HG02798 (cell line): ENCODE measurements around the gene TMEM63C.
A peak's percentile ranks its signal among the peaks of the same experiment; 100 is the strongest.
"Not testable (repeated sequence)": the region's sequence is repeated elsewhere in the genome, so short reads cannot be mapped to it uniquely, and the experiment has no call there.

Experiments used
- ATAC-seq: cut with Tn5 transposase; IDR thresholded peaks from one replicate; pipeline ENCODE4 v1.9.1; 2021; ENCODE audit warnings: mild to moderate bottlenecking; ENCODE audit not compliant: unreplicated experiment, poor library complexity

The TMEM63C gene

DNA sequence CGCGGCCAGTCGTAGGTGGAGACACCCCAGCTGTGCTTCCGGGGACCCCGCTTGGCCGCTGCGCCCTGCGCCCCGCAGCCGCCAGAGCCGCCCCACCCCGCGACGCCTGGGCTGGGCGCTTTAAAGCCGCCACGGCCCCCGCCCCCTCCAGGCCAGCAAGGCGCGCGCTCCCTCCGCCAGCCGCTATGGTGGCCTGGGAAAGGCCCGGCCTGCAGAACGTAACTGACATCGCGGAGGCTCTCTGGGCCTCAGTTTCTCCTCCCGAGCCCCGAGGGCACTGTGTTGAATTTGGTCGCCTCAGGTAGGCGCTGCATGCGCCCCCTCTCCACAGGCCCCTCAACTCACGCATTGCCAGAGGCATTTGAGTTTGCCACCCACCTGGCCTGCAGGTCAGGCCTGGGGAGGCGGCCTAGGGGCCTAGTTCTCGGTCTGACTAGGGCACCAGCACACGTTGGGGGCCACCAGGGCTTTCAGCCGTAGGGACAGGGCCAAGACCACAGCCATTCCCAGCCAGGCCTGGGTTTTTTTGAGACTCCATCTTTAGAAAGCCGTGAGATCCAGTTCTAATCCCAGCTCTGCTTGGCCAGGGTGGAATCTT lies 89.6 kb downstream of the TMEM63C start, which contains the start of gene NGB:
TSS of gene NGB (minus strand) at position 94 of the 598 bp plus-strand sequence. CDS start 269 bp downstream, outside the sequence.
- ATAC-seq = no peak

DNA sequence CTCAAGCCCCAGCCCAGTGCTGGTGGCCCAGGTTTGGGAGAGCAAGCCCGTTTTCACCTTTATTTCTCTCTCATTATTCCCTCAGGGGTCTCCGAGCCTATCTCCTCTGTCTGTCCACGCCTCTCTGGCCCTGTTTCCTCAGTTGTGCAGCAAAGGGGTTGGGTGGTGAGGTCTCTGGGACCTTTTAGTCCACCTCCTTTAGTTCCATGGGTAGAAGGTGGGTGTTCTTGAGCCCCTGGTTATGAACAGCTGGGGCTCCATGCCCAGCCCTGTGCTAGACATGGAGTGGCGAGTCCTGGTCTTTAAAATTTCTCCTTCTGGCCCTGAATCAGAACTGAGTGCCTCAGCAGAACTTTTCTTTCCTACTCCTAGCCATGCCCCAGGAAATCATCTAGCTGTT lies 90.7 kb downstream of the TMEM63C start:
- no peak for ATAC-seq

DNA sequence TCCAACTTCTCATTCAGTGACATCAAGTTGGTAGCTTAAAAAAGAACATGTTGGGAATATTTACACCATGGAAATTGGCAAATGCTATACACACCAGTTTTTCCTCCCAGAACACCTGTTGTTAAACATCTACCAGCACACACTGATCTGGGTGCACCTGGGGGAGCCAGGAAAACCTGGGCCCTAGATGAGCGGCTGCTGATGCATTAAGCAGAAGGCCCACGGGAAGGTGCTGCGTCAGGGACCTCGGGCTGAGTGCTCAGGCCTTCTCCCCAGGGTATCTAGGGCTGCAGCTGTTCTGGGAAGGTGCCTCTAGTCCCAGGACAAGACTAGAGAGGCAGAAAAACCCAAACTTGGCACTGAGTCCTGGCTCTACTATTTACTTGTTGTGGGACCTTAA lies 92.2 kb downstream of the TMEM63C start:
- no peak for ATAC-seq

DNA sequence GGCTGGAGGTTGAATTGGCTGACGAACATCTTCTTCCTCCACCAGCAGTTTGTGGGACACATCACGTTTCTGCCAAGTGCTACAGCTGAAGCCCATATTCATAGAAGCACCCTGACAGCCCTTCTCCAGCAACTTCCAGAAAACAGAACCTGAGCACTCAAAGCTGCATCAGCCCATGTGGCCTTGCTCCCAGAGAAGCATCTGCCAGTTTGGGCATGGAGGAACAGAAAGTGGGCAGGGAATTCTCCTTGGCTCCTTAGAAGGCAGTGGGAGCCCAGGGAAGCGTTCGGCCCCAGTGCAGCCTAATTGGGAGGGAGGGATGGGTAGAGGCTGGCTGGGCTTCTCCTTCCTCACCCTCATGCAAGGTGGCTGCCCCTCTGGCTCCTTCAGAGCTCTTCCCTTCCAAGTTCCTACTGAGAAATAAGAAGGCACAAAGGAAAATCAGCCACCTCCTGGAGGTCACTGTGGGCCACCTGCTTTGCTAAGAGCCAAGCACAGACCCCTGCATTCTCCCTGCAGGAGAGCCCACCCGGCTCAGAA lies 93.5 kb downstream of the TMEM63C start:
- ATAC-seq = no peak

DNA sequence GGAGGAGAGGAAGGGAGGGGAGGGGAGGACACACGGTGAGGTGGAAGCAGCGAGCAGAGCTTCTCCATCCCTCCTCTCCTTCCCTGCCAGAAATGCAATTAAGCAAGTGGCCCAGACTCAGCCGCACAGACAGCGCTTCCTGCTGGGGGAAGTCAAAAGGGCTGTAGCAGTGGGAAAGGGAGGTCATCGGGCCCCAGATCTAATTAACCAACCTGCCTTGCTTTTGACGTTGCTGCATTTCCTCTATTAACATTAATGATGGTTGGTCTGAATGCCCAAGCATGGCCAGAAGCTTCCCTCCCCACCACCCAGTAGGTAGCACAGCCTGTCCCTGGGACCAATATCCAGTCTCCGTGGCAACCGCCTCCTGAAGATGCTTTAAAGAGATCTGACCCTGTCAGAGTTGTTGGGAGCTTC lies 94.0 kb downstream of the TMEM63C start:
- no peak for ATAC-seq

DNA sequence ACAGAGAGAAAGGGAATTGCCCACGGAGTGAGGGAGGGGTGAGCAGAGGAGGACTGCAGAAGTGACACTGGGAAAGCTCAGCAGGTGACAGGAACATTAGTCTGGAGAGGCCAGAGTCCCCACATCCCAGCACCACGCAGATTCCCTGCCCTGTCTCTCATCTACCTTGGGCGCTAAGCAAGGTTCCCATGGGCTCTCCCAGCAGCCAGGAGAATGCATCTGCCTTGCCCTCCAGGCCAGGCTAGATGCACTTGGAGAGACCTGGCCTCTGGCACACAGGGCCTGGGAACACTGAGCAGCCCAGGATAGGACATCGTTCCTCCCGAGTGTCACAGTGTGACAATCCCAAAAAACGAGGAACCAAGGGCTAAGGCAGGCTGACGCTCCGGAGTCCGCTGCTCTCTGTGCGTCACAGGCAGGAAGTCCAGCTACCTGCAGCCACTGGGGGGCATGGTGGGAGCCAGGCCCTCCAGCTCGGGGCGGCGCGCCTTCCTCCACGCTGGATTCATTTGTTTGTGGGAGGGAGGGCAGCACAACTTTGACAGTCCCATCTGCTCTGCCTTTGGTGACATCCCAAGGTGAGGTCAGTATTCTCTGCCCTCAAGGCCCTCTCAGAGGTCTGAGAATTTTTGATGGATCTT lies 94.8 kb downstream of the TMEM63C start:
- ATAC-seq = no peak

DNA sequence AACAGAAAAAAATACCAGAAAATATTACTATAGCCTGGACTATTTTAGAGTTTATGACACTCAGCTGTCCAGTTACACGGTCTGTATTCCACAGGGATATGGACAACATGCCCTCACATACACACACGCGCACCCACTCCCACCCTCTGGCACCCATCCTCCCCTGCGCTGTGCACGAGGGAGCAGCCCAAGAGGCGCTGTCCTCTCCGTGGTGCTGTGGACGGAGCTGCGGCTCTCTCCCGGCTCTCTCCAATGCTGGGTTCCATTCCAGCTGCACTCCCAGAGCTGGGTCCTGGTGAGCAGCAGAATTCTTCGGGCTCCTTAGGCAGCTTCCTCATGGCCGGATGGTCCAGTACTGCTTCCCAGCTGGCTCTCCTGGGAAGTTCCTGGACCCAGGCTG lies 95.4 kb downstream of the TMEM63C start:
- no peak for ATAC-seq

DNA sequence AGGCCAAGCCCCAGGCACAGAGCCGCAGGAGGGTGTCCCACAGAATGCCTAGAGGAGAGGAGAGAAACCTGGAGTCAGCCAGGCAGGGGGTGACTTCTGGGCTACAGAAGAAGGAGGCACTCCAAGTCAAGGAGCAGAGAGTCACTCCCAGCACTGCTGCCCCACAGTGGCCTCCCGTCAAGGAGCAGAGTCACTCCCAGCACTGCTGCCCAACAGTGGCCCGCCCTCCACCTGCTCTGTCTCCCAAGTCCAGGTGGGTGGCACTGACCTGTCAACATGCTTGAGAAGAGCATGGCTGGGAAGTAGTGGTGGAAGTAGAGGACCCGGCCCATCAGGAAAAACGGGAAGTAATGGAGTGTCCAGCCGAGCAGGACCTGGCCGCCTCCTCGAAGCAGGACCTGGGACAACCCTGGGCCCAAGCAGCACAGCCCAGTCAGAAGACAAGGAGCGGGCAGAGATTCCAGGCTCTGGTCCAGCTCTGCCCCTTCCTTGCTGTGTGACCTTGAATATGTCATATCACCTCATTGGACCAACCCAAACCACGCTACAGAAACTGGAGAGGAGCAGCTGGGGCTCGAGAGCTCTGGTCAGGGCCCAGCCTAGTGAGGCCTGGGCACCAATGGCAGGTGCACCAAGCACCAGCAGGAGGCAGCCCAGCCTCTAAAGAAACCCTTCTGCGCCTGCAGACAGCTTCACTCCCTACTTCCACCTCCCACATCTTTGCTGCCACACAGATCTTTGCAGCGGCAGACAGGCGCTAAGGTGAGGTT lies 97.0 kb downstream of the TMEM63C start:
- ATAC-seq = no peak

DNA sequence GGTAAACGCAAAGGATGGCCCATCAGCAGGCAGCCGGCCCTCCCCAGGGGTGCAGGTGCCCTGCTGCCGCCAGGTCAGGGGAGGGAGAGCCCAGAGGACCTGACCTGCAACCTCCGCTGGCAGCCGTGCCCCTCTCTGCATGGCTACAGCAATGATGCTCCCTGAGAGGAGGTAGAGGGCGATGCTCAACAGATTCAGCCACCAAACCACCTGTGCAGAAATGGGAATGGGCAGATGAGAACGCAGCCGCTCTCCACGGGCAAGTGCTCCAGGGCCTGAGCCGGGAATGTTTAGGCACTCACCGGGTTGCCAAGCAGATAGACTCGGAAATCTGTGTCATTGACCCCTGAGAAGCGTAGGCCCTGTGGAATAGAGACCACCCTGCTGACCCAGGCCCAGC lies 98.1 kb downstream of the TMEM63C start:
- no peak for ATAC-seq

DNA sequence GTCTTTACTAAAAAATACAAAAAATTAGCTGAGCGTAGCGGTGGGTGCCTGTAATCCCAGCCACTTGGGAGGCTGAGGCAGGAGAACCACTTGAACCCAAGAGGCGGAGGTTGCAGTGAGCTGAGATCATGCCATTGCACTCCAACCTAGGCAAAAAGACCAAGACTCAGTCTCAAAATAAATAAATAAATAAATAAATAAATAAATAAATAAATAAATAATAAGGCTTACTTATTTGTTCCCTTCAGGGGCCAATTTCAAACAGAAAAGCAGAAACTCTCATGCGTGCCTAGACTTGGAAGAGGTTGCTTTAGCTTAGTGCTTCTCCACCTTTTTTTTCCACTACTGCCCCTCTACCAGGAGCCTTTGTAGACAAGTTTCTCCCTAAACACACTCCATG lies 99.3 kb downstream of the TMEM63C start:
- not testable (repeated sequence) for ATAC-seq

DNA sequence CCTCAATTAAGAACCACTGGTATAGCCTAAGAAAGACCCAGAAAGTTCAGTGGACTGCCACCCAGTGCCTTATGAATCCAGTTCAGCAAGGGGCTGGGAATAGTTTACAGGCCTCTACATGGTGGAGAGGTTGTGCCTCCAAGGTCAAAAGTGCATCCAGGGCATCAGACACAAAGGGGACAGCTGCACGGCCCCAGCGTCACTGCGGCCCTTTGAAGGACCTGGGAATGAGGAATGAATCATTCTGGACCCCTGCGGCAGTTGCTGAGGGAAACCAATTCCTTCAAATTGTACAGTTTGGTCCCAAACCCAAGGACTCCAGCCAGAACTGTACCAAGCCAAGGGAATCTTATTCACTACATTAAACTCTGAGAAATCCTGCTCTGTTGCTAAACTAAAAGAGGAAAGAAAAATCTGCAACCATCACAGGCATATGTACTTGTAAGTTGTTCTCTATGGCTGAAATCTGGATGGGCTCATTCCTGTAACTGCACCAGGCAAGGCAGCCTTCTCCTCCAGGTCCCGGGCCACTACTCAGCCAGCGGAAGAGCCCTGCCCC lies 100.3 kb downstream of the TMEM63C start:
- no peak for ATAC-seq

DNA sequence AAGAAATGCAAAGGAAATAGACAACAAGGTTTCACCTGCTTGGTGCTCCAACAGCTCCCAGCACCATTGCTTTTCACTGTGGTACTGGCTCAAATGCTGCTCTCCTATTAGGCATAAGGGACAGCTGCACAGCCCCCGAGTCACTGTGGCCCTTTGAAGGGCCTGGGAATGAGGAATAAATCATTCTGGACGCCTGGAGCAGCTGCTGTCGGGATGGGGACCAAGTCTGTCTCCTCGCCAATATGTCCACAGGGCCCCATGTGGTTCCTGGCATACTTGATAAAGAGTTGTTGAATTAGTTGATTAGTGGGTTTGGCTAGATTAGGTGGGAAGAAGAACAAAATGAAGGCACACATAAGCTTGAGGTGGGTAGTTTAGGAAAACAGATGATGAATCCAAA lies 102.5 kb downstream of the TMEM63C start:
- no peak for ATAC-seq

DNA sequence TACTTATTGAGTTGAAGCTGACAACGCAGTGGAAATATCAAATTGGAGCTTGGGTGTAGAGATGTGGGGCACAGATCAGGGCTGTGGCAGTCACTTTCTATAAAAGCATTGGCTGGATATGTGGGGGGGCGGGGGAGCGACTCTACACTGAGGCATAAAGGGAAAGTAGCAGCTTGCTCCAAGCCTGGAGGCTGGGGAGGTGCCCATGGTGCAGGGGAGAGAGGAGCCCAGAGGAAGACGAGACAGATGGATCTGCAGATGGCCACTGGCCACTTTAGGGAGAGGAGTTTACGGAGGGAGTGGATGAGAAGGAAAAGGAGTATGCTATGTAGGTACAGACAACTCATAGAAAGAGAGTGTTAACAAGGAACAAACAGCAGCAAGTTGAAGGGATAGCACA lies 102.9 kb downstream of the TMEM63C start:
- ATAC-seq = no peak

DNA sequence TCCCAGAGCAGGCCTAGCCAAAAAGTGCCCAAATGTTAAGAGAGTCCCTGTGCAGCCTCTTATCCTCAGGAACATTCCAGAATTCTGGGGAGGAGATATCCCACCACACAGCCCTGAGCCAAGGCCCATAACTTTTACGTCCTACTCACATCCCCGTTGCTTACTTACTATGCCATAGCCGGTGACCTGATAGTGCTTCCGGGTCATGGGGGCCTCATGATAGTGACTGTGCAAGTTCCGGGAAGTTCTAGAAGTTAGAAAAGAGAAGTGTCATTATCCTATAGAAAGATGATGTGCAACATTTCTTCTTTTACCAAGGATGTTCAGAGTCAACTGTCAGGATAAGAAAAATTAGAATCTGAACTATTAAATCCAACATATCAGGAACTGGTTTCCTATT lies 105.0 kb downstream of the TMEM63C start:
- no peak for ATAC-seq

DNA sequence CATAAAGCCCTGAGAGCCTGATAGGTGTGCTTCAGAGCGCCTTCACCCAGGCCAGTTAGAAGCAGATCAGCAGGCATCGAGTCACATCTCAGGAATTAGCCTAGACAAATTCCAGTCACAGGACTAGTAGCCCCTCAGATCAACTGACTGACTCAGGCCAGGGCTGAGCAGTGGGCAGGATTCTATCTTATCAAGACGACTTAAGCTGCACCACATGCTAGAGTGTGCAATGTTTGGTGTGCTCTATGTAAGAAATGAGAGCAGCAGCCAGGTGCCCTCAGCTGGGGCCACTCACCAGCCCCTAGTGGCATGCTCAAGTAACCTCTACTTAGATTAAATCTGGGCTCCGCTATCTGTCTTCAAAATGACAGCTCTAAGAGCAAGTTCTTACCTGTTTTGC lies 109.1 kb downstream of the TMEM63C start:
- ATAC-seq = no peak

DNA sequence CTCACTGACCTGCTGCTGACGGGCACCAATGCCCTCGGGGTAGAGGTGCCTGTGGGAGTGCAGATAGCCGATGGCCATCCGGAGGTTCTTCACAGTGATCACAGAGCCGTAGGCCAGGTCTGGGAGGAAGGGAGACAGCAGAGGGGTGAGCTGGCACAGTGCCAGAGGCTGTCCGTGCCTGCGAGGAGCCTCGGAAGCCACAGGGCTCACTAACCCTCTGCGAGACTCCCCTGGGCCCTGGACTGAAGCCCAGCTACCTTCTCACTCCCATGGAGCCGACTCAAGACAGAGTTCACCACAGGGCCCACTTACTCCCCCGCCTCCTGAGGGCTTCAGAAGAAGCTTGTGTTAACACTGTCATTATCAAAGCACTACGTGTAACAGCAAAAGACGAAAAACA lies 114.6 kb downstream of the TMEM63C start:
- no peak for ATAC-seq

DNA sequence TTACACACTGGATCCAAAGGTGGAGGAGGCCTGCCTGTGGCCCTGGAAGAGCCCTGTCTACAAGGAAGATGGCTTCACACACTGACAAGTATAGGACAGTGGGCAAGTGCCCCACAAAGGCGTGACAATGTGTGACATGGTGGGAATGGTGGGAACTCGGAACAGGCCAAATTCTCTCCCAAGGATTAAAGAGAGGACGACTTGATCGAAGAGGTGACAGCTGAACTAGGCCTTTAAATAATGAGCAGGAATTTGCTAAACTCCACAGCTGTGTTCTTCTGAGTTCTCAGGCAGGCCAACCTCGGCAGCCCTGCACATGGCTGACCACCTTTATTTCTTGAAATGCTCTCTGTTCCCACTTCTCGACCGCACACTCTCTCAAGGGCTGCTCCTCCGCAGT lies 115.3 kb downstream of the TMEM63C start:
- no peak for ATAC-seq

DNA sequence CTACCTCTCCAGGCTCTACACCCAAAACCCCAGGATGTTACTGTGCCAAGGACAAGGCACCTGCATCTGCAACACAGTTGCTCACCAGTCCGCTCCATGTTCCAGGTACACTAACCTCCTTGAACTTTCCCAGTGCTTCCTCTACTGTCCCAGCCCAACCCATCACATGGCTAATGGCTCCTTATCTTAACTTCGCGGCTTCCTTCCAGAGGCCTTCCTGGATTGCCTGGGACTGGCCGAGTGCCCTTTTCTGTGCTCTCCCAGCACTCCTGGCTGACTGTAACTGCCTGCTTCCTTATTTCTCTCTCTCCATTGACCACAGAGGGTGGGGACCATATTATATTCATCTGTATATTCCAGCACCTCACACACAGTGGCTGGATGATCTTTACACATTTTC lies 118.2 kb downstream of the TMEM63C start:
- no peak for ATAC-seq

DNA sequence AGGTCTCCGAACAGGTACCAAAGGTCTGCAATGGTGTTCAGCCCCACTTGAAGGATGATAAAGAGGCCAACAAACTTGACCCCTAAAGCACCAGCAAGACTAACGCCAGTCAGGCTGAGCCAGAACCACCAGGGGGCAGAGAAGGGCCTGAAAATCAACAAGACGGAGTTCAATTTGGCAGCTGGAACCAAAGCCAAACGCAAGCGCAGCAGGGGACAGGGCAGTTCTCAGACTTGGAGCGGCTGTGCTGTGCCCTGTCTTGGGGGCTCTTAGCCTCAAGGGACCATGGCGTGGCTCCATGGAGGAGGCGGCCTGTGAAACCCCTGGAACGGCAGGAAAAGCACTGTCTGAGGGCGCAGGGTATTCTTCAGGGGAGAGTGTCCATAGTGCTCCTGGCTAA lies 119.5 kb downstream of the TMEM63C start:
- peak; percentile 33 for ATAC-seq

DNA sequence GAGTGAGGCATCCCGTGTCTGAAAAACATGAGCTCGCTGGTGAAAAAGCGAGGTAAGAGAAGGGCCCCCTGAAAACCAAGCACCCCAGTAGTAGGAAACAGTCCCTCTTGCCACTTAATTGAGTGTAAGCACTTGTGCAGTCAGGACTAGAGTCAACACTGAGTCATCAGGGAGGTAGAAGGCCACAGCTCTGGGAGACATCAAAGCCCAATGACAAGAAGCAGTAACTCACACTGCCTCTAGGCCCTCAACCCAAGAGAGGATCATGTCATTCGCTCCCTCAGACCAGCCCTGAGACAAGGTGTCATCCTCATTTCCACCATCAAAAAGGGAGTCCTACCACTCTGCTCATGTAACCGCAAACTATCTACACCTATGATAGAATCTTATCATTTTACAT lies 121.3 kb downstream of the TMEM63C start:
- ATAC-seq = peak; percentile 43
